HFFc6 (cell line): Measurements from ENCODE around the gene DDX3X. TPM values are rescaled to one million over a fixed set of nuclear protein-coding genes. Genes with fewer than 3 reads are reported as not detected.

Experiments used
- DNase-seq: peaks from one replicate; pipeline ENCODE4 v3.0.0-alpha.2; 2018
- H3K27ac Mint-ChIP-seq: 2 replicates; pipeline ENCODE4 v1.8.0; 2020; ENCODE audit warnings: mild to moderate bottlenecking, mixed read lengths
- H3K27me3 Mint-ChIP-seq: 2 replicates; pipeline ENCODE4 v1.8.0; 2021; ENCODE audit warnings: mild to moderate bottlenecking, moderate library complexity, mixed read lengths; ENCODE audit not compliant: insufficient read depth
- H3K36me3 Mint-ChIP-seq: 2 replicates; pipeline ENCODE4 v1.8.0; 2021; ENCODE audit warnings: low read depth, mixed read lengths
- H3K4me1 Mint-ChIP-seq: 2 replicates; pipeline ENCODE4 v1.8.0; 2020; ENCODE audit warnings: low read depth, mixed read lengths
- H3K4me3 Mint-ChIP-seq: 2 replicates; pipeline ENCODE4 v1.8.0; 2020; ENCODE audit warnings: mild to moderate bottlenecking, moderate library complexity, mixed read lengths
- H3K9me3 Mint-ChIP-seq: 2 replicates; pipeline ENCODE4 v1.8.0; 2020; ENCODE audit warnings: mild to moderate bottlenecking, mixed read lengths
- CTCF ChIP-seq: fragments of 200-600 bp; sonication (generic); IDR thresholded peaks from 2 replicates; pipeline ENCODE4 v1.5.0; 2021; ENCODE audit warnings: antibody characterized with exemption, mild to moderate bottlenecking
- total RNA-seq, 6 experiments: library from RNA; stranded (reverse); fragmentation: NEBNext Ultra II Directional; extraction: Animal tissue kit (Norgen Biotek cat#: 25700); gene quantifications; 2 replicates in 1 of 6; 3 replicates in 5 of 6; pipeline ENCODE4 v1.2.3, GENCODE V29; 2021

The DDX3X gene
- total RNA-seq, 6 experiments from 2014 or later = 186 to 228 (median 213) TPM

- no peak for DNase-seq
- no peak overlapping the region for H3K27ac Mint-ChIP-seq
- no peak overlapping the region for H3K4me3 Mint-ChIP-seq
- no peaks in the 10 kb centered on the region for H3K9me3 Mint-ChIP-seq
- H3K4me1 Mint-ChIP-seq = no peaks in the 10 kb centered on the region
- no peaks in the 10 kb centered on the region for H3K36me3 Mint-ChIP-seq
- peaks cover 2% of the 10 kb centered on the region for H3K27me3 Mint-ChIP-seq
- TF ChIP-seq CTCF = no peak
Measured at GRCh38 chrX:41373989-41374606, 40.1 kb downstream of the DDX3X start.

GRCh38 chrX:41377624-41378023 is 43.7 kb downstream of the DDX3X start:
- Mint-ChIP-seq H3K27ac (no peak overlapping the region), H3K4me1 (peaks cover 8% of the 10 kb centered on the region), H3K4me3 (no peak overlapping the region), H3K9me3 (no peaks in the 10 kb centered on the region), H3K27me3 (peaks cover 2% of the 10 kb centered on the region), H3K36me3 (no peaks in the 10 kb centered on the region)
- DNase-seq = no peak
- no peak for TF ChIP-seq CTCF

GRCh38 chrX:41381685-41382084 is 47.7 kb downstream of the DDX3X start:
- no peak for TF ChIP-seq CTCF
- no peaks in the 10 kb centered on the region for H3K9me3 Mint-ChIP-seq
- DNase-seq = peak; percentile 64
- H3K36me3 Mint-ChIP-seq = no peaks in the 10 kb centered on the region
- no peak overlapping the region for H3K4me3 Mint-ChIP-seq
- peaks cover 26% of the 10 kb centered on the region for H3K4me1 Mint-ChIP-seq
- H3K27me3 Mint-ChIP-seq = peaks cover 2% of the 10 kb centered on the region; the same call in 1 of the 2 replicates
- H3K27ac Mint-ChIP-seq = peak overlapping the region; percentile 79

- no peak for TF ChIP-seq CTCF
- H3K27me3 Mint-ChIP-seq = peaks cover 2% of the 10 kb centered on the region; the same call in 1 of the 2 replicates
- peak overlapping the region; percentile 70 for H3K4me3 Mint-ChIP-seq
- H3K9me3 Mint-ChIP-seq = no peaks in the 10 kb centered on the region
- no peaks in the 10 kb centered on the region for H3K36me3 Mint-ChIP-seq
- peaks cover 26% of the 10 kb centered on the region for H3K4me1 Mint-ChIP-seq
- peak overlapping the region; percentile 87 for H3K27ac Mint-ChIP-seq
- DNase-seq = peak; percentile 1
Measured at GRCh38 chrX:41382714-41383645, 49.0 kb downstream of the DDX3X start.

GRCh38 chrX:41384051-41384705 is 50.2 kb downstream of the DDX3X start:
- no peak for TF ChIP-seq CTCF
- Mint-ChIP-seq H3K36me3 (no peaks in the 10 kb centered on the region), H3K27me3 (peaks cover 2% of the 10 kb centered on the region; the same call in 1 of the 2 replicates), H3K4me1 (peaks cover 26% of the 10 kb centered on the region), H3K9me3 (no peaks in the 10 kb centered on the region), H3K4me3 (peak overlapping the region; percentile 28; the same call in 1 of the 2 replicates), H3K27ac (peak overlapping the region; percentile 80)
- peak; percentile 46 for DNase-seq
